Ammon's horn (tissue), 1 donor: Measurements from ENCODE around the gene ALG6.
"Not testable (repeated sequence)": the region's sequence is repeated elsewhere in the genome, so short reads cannot be mapped to it uniquely, and the experiment has no call there.

Experiments used
- DNase-seq: peaks from one replicate; pipeline ENCODE4 v3.0.0-alpha.2; 2016; ENCODE audit warnings: low spot score

Gene ALG6

DNA sequence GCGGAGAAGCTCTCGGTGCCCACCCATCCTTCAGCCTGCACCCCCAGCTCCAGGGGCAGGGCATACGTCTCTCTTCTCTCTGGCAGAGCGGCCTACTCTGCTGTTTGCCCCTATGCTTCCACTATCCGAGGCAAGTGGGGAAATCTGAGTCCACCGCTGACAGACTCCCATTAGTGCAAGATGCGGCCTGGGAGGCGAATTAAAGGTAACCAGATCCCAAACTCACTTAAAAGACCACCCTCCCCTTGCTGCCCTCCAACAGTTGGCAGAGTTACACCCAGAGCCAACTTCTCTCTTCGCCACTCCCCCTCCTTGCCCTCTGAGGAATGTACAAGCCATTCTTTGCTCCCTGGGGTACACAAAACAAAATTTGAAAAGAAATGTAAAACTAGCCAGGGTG is 38.6 kb upstream of the ALG6 start:
- no peak for DNase-seq

DNA sequence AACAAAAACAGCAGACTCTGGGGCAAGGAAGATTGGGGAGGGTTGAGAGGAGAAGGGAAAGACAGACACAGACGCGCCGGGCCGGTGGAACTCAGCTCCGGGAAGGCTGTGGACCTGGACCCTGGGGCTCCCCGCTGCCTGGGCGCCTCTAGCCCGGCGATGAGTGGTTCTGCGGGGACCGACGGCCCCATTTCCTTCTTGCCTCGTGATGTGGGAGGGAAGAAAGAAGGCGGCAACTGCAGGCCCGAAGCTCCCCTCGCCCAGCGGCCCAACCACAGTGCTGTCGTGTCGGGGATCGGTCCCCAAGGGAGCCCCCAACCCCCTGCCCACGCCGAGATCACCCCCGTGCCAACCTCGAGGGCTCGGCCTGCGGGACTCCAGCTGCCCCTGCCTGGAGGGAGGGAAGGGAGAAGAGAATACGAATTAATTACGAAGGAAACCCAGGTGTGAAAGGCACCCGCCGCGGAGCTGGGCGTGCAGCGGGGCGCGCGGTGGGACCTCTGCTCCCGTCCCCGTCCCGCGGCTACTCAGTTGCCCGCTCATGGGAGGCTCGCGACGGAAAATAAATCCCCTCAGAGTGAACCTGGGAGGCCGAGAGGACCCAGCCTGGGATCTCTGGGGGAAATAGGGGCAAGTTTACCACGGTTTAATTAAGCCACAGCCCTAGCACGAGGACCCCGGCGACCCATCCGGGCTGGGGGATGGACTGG is 37.7 kb upstream of the ALG6 start:
- DNase-seq: no peak

DNA sequence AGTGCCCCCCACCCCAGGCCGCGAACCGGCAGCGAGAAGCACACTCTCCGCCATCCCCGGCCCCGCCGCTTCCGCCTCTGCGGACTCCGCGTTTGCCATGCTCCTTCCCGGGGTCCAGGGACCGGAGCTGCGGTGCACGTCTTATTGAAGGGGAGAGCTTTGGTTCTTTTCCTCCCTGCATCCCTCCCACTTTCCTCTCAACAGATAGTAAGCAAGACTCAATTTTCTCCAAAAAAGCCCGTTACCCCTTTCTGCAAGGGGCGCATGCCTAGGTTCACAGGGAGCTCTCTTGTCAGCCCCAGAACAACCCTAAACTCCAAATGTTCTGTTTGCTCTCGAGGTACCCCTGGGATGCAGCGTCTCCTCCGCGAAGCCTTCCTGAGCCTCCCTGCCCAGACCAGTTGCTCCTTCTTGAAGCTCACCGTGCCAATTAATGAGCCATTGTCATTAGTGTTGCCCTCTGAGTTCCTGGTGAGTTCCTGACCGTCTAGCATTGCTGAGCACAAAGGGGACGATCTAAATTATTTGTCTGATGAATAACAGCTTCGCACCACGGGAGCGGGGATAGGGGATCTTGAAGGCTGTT is 37.0 kb upstream of the ALG6 start:
- DNase-seq: no peak

GRCh38 chr1:63342402-63342801 is 25.0 kb upstream of the ALG6 start:
- no peak for DNase-seq

- no peak for DNase-seq
Measured at GRCh38 chr1:63343922-63344321, 23.5 kb upstream of the ALG6 start.

- DNase-seq: no peak
Measured at GRCh38 chr1:63350320-63350719, 17.1 kb upstream of the ALG6 start.

DNA sequence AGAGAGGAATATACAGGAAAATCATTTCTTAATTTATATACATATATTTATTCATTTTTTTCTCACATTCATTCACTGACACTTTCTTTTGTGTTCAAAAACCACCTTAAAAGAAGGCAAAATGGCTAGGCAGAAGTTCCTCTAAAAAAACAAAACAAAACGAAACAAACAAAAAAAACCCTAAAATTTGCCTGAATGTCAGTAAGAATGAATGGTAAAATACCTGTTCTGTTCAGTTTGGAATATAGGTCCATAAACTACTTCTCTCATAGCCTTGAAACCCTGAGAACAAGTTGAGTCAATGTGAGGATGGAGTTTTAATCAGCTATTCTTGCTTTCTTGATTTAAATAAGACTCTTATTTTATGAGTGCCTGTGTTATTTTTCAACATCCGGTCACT is 14.7 kb upstream of the ALG6 start:
- DNase-seq: no peak

DNA sequence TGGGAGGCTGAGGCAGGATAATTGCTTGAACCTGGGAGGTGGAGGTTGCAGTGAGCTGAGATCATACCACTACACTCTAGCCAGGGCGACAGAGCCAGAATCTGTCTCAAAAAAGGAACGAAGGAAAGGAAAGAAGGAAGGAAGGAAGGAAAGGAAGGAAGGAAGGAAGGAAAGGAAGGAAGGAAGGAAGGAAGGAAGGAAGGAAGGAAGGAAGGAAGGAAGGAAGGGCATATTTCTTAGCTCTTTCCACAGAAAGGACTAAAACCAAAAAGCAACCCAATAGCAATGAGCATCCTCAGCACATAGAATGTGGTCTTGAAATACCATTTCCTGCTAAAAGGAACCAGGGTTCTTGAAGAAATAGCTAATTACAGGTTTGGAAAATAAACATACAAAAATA is 11.2 kb upstream of the ALG6 start:
- DNase-seq: not testable (repeated sequence)

GRCh38 chr1:63359561-63359960 is 7.9 kb upstream of the ALG6 start:
- DNase-seq: no peak

DNA sequence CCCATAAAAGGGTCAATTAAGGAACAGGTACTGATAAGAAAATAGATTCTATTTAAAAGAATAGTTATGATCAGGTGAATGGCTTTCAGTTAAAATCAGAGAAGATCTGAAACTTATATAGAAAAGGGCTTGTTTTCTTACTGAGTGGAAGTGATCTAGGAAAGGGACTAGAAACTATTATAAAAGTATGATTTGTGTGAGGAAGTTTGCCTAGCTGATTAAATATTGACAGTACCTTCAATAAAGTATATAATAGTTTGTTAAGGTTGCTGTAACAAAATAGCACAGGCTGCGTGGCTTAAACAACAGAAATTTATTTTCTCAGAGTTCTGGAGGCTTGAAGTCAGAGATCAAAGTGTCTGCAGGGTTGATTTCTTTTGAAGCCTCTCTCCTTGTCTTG is 5.4 kb upstream of the ALG6 start:
- no peak for DNase-seq

DNA sequence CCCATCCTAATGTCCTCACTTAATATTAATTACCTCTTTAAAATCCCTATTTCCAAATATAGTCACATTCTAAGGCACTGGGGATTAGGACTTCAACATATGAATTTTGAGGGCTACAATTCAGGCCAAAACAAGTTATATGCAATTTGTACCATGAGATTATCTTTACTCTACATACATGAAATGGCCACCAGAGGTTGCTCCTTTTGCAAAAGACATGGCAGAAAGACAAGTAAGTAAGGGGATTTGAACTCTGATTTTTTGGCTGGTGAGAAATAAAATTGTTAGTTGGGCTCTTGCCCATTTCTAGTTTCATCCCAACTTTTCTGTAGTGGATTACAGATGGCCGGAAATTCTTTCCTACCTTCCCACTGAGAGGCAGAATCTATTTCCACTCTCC is 4.8 kb upstream of the ALG6 start:
- DNase-seq: no peak

DNA sequence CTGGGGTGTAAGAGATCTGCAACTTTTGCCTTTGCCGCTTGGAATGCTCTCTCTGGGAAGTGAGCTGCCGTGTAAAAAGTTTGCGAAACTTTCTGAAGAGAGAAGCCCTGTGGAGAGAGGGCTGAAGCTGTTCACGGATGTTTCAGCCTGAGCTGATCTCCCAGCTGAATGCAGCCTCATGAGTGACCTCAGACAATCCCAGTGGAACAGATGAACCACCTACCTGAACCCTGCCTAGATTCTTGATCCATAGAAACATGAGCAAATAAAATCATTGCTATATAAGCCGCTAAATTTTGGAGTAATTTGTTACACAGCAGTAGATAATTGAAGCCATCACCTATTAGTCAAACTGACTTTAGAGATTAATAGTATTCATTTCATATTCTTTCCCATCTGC is 4.4 kb upstream of the ALG6 start:
- no peak for DNase-seq

GRCh38 chr1:63366908-63367214 is 566 bp upstream of the ALG6 start:
- DNase-seq: no peak

- DNase-seq: peak; percentile 8
Measured at GRCh38 chr1:63368131-63368530, 704 bp downstream of the ALG6 start.

- DNase-seq: no peak
Measured at GRCh38 chr1:63379583-63379982, 12.2 kb downstream of the ALG6 start.

- DNase-seq: no peak
Measured at GRCh38 chr1:63381741-63382140, 14.3 kb downstream of the ALG6 start.

- no peak for DNase-seq
Measured at GRCh38 chr1:63401945-63402344, 34.5 kb downstream of the ALG6 start.

- no peak for DNase-seq
Measured at GRCh38 chr1:63403386-63403785, 36.0 kb downstream of the ALG6 start.

DNA sequence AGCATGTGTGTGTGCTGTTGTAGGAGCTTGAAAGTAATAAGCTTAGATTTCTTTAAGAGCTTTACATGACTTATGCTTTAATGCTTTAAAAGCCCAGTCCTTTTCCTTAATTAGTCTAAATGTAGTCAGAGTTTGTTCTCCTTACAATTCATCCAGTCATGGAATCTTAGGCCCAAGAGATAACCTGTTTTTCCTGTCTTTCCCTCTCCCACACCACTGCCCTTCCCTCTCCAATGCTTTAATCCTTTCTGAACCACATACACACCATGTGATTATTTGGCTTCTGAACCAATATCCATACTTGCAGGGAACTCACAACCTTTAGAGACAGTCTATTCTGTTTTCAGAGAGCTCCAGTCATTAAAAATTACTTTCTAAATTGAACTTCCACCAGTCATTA is 37.6 kb downstream of the ALG6 start:
- no peak for DNase-seq

- DNase-seq: no peak
Measured at GRCh38 chr1:63405987-63406386, 38.6 kb downstream of the ALG6 start.

DNA sequence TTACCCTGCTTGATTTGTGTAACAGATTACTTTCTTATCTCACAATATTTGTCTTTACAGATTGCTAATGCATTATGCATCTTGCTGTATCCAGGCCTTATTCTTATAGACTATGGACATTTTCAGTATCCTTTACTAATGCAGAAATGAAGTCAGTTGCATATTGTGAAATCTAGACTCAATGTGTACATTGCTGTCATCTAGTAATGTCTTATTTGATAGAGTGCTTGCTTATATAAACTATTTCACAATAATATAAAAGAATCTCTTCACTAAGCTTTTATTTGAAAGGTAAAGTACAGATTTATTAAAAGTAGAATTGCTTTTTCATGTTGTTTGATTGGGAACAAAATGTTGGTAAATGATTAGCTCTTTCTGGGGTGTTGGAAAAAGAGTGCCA is 39.6 kb downstream of the ALG6 start:
- no peak for DNase-seq

- no peak for DNase-seq
Measured at GRCh38 chr1:63408331-63408730, 40.9 kb downstream of the ALG6 start.

- DNase-seq: no peak
Measured at GRCh38 chr1:63411066-63411465, 43.6 kb downstream of the ALG6 start.

GRCh38 chr1:63413394-63413793 is 46.0 kb downstream of the ALG6 start:
- no peak for DNase-seq
